CD8-positive, alpha-beta memory T cell (primary cell): ENCODE data around the gene USPL1. TPM values are rescaled to one million over a fixed set of nuclear protein-coding genes. Genes with fewer than 3 reads are reported as not detected.

Experiments
- CTCF ChIA-PET: fragments of 350-600 bp; sonication (Branson Sonifier 250); formaldehyde crosslinking; loops from one replicate; lab custom pipeline; 2021; ENCODE audit warnings: antibody characterized with exemption; lab: Charles Lee
- POLR2A ChIA-PET: fragments of 350-600 bp; sonication (Branson Sonifier 250); formaldehyde crosslinking; loops from one replicate; lab custom pipeline; 2021; ENCODE audit warnings: antibody characterized with exemption; lab: Charles Lee
- DNase-seq, 5 donors: peaks; one replicate each; pipeline versions ENCODE4 v3.0.0 to v3.0.0-alpha.2; 2020 to 2022; ENCODE audit warnings: mixed read lengths in 1 of 5
- H3K27ac ChIP-seq: one replicate; pipeline ENCODE4 v1.7.0; 2013; ENCODE audit warnings: low read depth, mild to moderate bottlenecking, low read length, moderate library complexity
- H3K27me3 ChIP-seq: 2 replicates; pipeline ENCODE4 v1.7.0; 2013; ENCODE audit warnings: low read length, mild to moderate bottlenecking; ENCODE audit not compliant: insufficient read depth, poor library complexity, severe bottlenecking
- H3K36me3 ChIP-seq: 2 replicates; pipeline ENCODE4 v1.7.0; 2013; ENCODE audit warnings: mild to moderate bottlenecking, low read length, moderate library complexity; ENCODE audit not compliant: insufficient read depth
- H3K4me1 ChIP-seq: 2 replicates; pipeline ENCODE4 v1.7.0; 2013; ENCODE audit warnings: mild to moderate bottlenecking, low read length, moderate library complexity; ENCODE audit not compliant: insufficient read depth
- H3K4me3 ChIP-seq: 2 replicates; pipeline ENCODE4 v1.7.0; 2013; ENCODE audit warnings: mild to moderate bottlenecking, low read length
- H3K9me3 ChIP-seq: 2 replicates; pipeline ENCODE4 v1.7.0; 2013; ENCODE audit warnings: mild to moderate bottlenecking, low read length
- H3K27ac Mint-ChIP-seq, 8 donors: one replicate each; pipeline ENCODE4 v1.8.0; 2020 to 2021; ENCODE audit warnings: mixed read lengths in 8 of 8, mild to moderate bottlenecking in 6 of 8, inconsistent platforms in 3 of 8, moderate library complexity in 3 of 8
- H3K27me3 Mint-ChIP-seq, 2 donors: one replicate each; pipeline ENCODE4 v1.8.0; 2020 to 2021; ENCODE audit warnings: mixed read lengths in 2 of 2, mild to moderate bottlenecking in 1 of 2, moderate library complexity in 1 of 2
- H3K36me3 Mint-ChIP-seq, 3 donors: one replicate each; pipeline ENCODE4 v1.8.0; 2020 to 2021; ENCODE audit warnings: mixed read lengths in 3 of 3, inconsistent platforms in 1 of 3, mild to moderate bottlenecking in 1 of 3
- H3K4me1 Mint-ChIP-seq, 3 donors: one replicate each; pipeline ENCODE4 v1.8.0; 2020 to 2021; ENCODE audit warnings: mixed read lengths in 3 of 3, inconsistent platforms in 1 of 3, mild to moderate bottlenecking in 1 of 3
- H3K4me3 Mint-ChIP-seq, 7 donors: one replicate each; pipeline ENCODE4 v1.8.0; 2020 to 2021; ENCODE audit warnings: mixed read lengths in 7 of 7, mild to moderate bottlenecking in 6 of 7, moderate library complexity in 4 of 7, inconsistent platforms in 2 of 7
- H3K9me3 Mint-ChIP-seq, 5 donors: one replicate each; pipeline ENCODE4 v1.8.0; 2020 to 2022; ENCODE audit warnings: mixed read lengths in 5 of 5, mild to moderate bottlenecking in 3 of 5, moderate library complexity in 2 of 5, inconsistent platforms in 1 of 5
- polyA plus RNA-seq: library from polyadenylated mRNA; unstranded; fragments of 300-500 nt; fragmentation: Illumina TruSeq; gene quantifications from one replicate; pipeline ENCODE4 v1.2.3, GENCODE V29; 2021
- total RNA-seq, 2 experiments: library from RNA; stranded (reverse); gene quantifications; one replicate each; pipeline ENCODE4 v1.2.3, GENCODE V29; 2021

USPL1 gene
- total and polyA plus RNA-seq, 3 experiments from 2014 or later: 15.4 to 16.8 (median 15.6) TPM

GRCh38 chr13:30581582-30581981 is 36.1 kb upstream of the USPL1 start:
- Mint-ChIP-seq H3K4me1 (peaks cover 16 to 21% (median 20%) of the 10 kb centered on the region in 3 donors), H3K27ac (no peak overlapping the region), H3K27me3 (no peaks in the 10 kb centered on the region), H3K4me3 (no peak overlapping the region), H3K36me3 (peaks cover 0 to 3% (median 0%) of the 10 kb centered on the region in 3 donors), H3K9me3 (no peaks in the 10 kb centered on the region)
- no peak for DNase-seq
- peaks cover 14% of the 10 kb centered on the region for H3K4me1 ChIP-seq
- no peak overlapping the region for H3K27ac ChIP-seq
- ChIA-PET CTCF (interaction anchor here (1.0 to 1.9 kb wide), 9 partner anchors 21 to 449 kb away, joined by 3 to 7 read pairs (median 4); partner anchors contain the start of genes HMGB1 and USPL1), POLR2A (no interaction called here)
- H3K36me3 ChIP-seq: no peaks in the 10 kb centered on the region
- H3K4me3 ChIP-seq: no peak overlapping the region
- H3K27me3 ChIP-seq: no peaks in the 10 kb centered on the region
- H3K9me3 ChIP-seq: no peaks in the 10 kb centered on the region

- no peak overlapping the region for H3K27ac Mint-ChIP-seq
- ChIA-PET POLR2A (no interaction called here), CTCF (interaction anchor here (3.4 kb wide), 1 partner anchor 452 kb away, joined by 10 read pairs; no protein-coding TSS in a partner anchor)
- no peaks in the 10 kb centered on the region for H3K27me3 Mint-ChIP-seq
- no peaks in the 10 kb centered on the region for H3K36me3 ChIP-seq
- H3K27ac ChIP-seq: no peak overlapping the region
- peaks cover 0 to 3% (median 0%) of the 10 kb centered on the region in 3 donors for H3K36me3 Mint-ChIP-seq
- no peaks in the 10 kb centered on the region for H3K9me3 ChIP-seq
- DNase-seq: no peak
- H3K9me3 Mint-ChIP-seq: no peaks in the 10 kb centered on the region
- no peaks in the 10 kb centered on the region for H3K4me1 ChIP-seq
- no peak overlapping the region for H3K4me3 ChIP-seq
- H3K4me1 Mint-ChIP-seq: no peaks in the 10 kb centered on the region
- H3K27me3 ChIP-seq: no peaks in the 10 kb centered on the region
- no peak overlapping the region for H3K4me3 Mint-ChIP-seq
These were observed 33.5 kb upstream of the USPL1 start for GRCh38 chr13:30584051-30584731.

GRCh38 chr13:30585748-30586262 is 31.9 kb upstream of the USPL1 start:
- POLR2A ChIA-PET: no interaction called here
- Mint-ChIP-seq H3K4me1 (no peaks in the 10 kb centered on the region), H3K36me3 (peaks cover 0 to 3% (median 0%) of the 10 kb centered on the region in 3 donors), H3K4me3 (no peak overlapping the region), H3K27ac (no peak overlapping the region), H3K9me3 (no peaks in the 10 kb centered on the region), H3K27me3 (peaks cover 0 to 6% of the 10 kb centered on the region in 2 donors)
- H3K4me1 ChIP-seq: no peaks in the 10 kb centered on the region
- CTCF ChIA-PET: interaction anchor here (3.4 kb wide), 1 partner anchor 453 kb away, joined by 10 read pairs; no protein-coding TSS in a partner anchor
- no peaks in the 10 kb centered on the region for H3K36me3 ChIP-seq
- H3K4me3 ChIP-seq: no peak overlapping the region
- H3K9me3 ChIP-seq: no peaks in the 10 kb centered on the region
- no peak overlapping the region for H3K27ac ChIP-seq
- H3K27me3 ChIP-seq: no peaks in the 10 kb centered on the region
- no peak for DNase-seq

- POLR2A ChIA-PET: no interaction called here
- H3K9me3 Mint-ChIP-seq: no peaks in the 10 kb centered on the region
- CTCF ChIA-PET: interaction anchor here (0.9 to 1.0 kb wide), 2 partner anchors 14 to 30 kb away, joined by 3 read pairs; no protein-coding TSS in a partner anchor
These were observed 30.5 kb upstream of the USPL1 start for GRCh38 chr13:30587231-30587630.

GRCh38 chr13:30587739-30588138 is 30.0 kb upstream of the USPL1 start:
- H3K4me3 Mint-ChIP-seq: no peak overlapping the region
- H3K36me3 Mint-ChIP-seq: peaks cover 0 to 3% (median 0%) of the 10 kb centered on the region in 3 donors
- POLR2A ChIA-PET: no interaction called here

More at GRCh38 chr13:30587231-30587630, 30.5 kb upstream of the USPL1 start:
- Mint-ChIP-seq H3K4me1 (no peaks in the 10 kb centered on the region), H3K27me3 (peaks cover 0 to 6% of the 10 kb centered on the region in 2 donors), H3K36me3 (peaks cover 0 to 3% (median 0%) of the 10 kb centered on the region in 3 donors), H3K4me3 (no peak overlapping the region), H3K27ac (no peak overlapping the region)
- no peaks in the 10 kb centered on the region for H3K27me3 ChIP-seq
- H3K9me3 ChIP-seq: no peaks in the 10 kb centered on the region
- H3K27ac ChIP-seq: no peak overlapping the region
- no peaks in the 10 kb centered on the region for H3K4me1 ChIP-seq
- no peaks in the 10 kb centered on the region for H3K36me3 ChIP-seq
- no peak overlapping the region for H3K4me3 ChIP-seq
- DNase-seq: no peak

GRCh38 chr13:30593001-30593400 is 24.7 kb upstream of the USPL1 start:
- ChIA-PET CTCF (no interaction called here), POLR2A (no interaction called here)
- H3K9me3 ChIP-seq: no peaks in the 10 kb centered on the region
- Mint-ChIP-seq H3K4me1 (no peaks in the 10 kb centered on the region), H3K27ac (no peak overlapping the region), H3K9me3 (no peaks in the 10 kb centered on the region), H3K4me3 (no peak overlapping the region), H3K27me3 (peaks cover 6% of the 10 kb centered on the region in 2 donors), H3K36me3 (peaks cover 0 to 10% (median 0%) of the 10 kb centered on the region in 3 donors)
- H3K4me1 ChIP-seq: no peaks in the 10 kb centered on the region
- H3K4me3 ChIP-seq: no peak overlapping the region
- no peaks in the 10 kb centered on the region for H3K27me3 ChIP-seq
- DNase-seq: no peak
- no peak overlapping the region for H3K27ac ChIP-seq
- no peaks in the 10 kb centered on the region for H3K36me3 ChIP-seq

More at GRCh38 chr13:30587739-30588138, 30.0 kb upstream of the USPL1 start:
- Histone ChIP-seq H3K27ac (no peak overlapping the region), H3K9me3 (no peaks in the 10 kb centered on the region), H3K4me1 (no peaks in the 10 kb centered on the region), H3K4me3 (no peak overlapping the region), H3K27me3 (no peaks in the 10 kb centered on the region), H3K36me3 (no peaks in the 10 kb centered on the region)
- no peaks in the 10 kb centered on the region for H3K4me1 Mint-ChIP-seq
- peaks cover 0 to 6% of the 10 kb centered on the region in 2 donors for H3K27me3 Mint-ChIP-seq
- CTCF ChIA-PET: interaction anchor here (0.9 to 1.0 kb wide), 2 partner anchors 15 to 29 kb away, joined by 3 read pairs; no protein-coding TSS in a partner anchor
- no peaks in the 10 kb centered on the region for H3K9me3 Mint-ChIP-seq
- no peak overlapping the region for H3K27ac Mint-ChIP-seq
- DNase-seq: no peak

GRCh38 chr13:30600496-30600895 is 17.2 kb upstream of the USPL1 start:
- H3K4me1 ChIP-seq: no peaks in the 10 kb centered on the region
- H3K36me3 Mint-ChIP-seq: peaks cover 0 to 5% (median 0%) of the 10 kb centered on the region in 3 donors
- no peaks in the 10 kb centered on the region for H3K9me3 ChIP-seq
- H3K27me3 Mint-ChIP-seq: peaks cover 0 to 1% of the 10 kb centered on the region in 2 donors
- H3K4me3 ChIP-seq: no peak overlapping the region
- DNase-seq: no peak
- ChIA-PET POLR2A (no interaction called here), CTCF (interaction anchor here (1.3 kb wide), 1 partner anchor 12 kb away, joined by 3 read pairs; no protein-coding TSS in a partner anchor)
- no peak overlapping the region for H3K27ac ChIP-seq
- H3K9me3 Mint-ChIP-seq: no peaks in the 10 kb centered on the region
- peak overlapping the region in 1 of 8 donors; percentile 66 for H3K27ac Mint-ChIP-seq
- no peaks in the 10 kb centered on the region for H3K36me3 ChIP-seq
- H3K4me1 Mint-ChIP-seq: no peaks in the 10 kb centered on the region
- no peak overlapping the region for H3K4me3 Mint-ChIP-seq
- no peaks in the 10 kb centered on the region for H3K27me3 ChIP-seq

- no peak overlapping the region for H3K4me3 ChIP-seq
- Mint-ChIP-seq H3K36me3 (no peaks in the 10 kb centered on the region), H3K9me3 (no peaks in the 10 kb centered on the region), H3K4me1 (peaks cover 0 to 1% (median under 1%) of the 10 kb centered on the region in 3 donors), H3K27ac (peak overlapping the region in 1 of 8 donors; percentile 70), H3K4me3 (no peak overlapping the region), H3K27me3 (peaks cover 0 to 1% of the 10 kb centered on the region in 2 donors)
- no peak overlapping the region for H3K27ac ChIP-seq
- CTCF ChIA-PET: interaction anchor here (1.3 kb wide), 1 partner anchor 21 kb away, joined by 5 read pairs; no protein-coding TSS in a partner anchor
- H3K4me1 ChIP-seq: no peaks in the 10 kb centered on the region
- no peaks in the 10 kb centered on the region for H3K27me3 ChIP-seq
- POLR2A ChIA-PET: no interaction called here
- H3K9me3 ChIP-seq: no peaks in the 10 kb centered on the region
- H3K36me3 ChIP-seq: no peaks in the 10 kb centered on the region
- DNase-seq: no peak
These were observed 15.9 kb upstream of the USPL1 start for GRCh38 chr13:30601836-30602235.
